Neural cell (in vitro differentiated cells): Measurements from ENCODE around the gene CDKAL1. TPM values are rescaled to one million over a fixed set of nuclear protein-coding genes. Genes with fewer than 3 reads are reported as not detected.

ENCODE experiments used
- H2AFZ ChIP-seq: fragments of 200-600, 300-800 bp; sonication (generic), shearing (Covaris generic); 2 replicates; pipeline ENCODE4 v1.6.0; 2014; ENCODE audit warnings: low read depth, mild to moderate bottlenecking, antibody characterized with exemption, low read length, moderate library complexity
- H3F3A ChIP-seq: fragments of 200-600 bp; shearing (Covaris generic); 2 replicates; pipeline ENCODE4 v1.6.1; 2016; ENCODE audit warnings: mild to moderate bottlenecking, moderate library complexity, mixed read lengths, antibody characterized with exemption, low read length; ENCODE audit not compliant: insufficient read depth, poor library complexity, severe bottlenecking
- H3K27ac ChIP-seq: fragments of 200-600, 300-800 bp; sonication (generic), shearing (Covaris generic); 2 replicates; pipeline ENCODE4 v1.5.1; 2014; ENCODE audit warnings: mild to moderate bottlenecking, low read length, moderate library complexity
- H3K27me3 ChIP-seq: fragments of 300-800, 200-600 bp; sonication (generic), shearing (Covaris generic); 2 replicates; pipeline ENCODE4 v1.6.0; 2014; ENCODE audit warnings: mild to moderate bottlenecking, low read depth, low read length, moderate library complexity; ENCODE audit not compliant: insufficient read depth
- H3K36me3 ChIP-seq: fragments of 300-800, 200-600 bp; sonication (generic), shearing (Covaris generic); 2 replicates; pipeline ENCODE4 v1.5.1; 2014; ENCODE audit warnings: mild to moderate bottlenecking, antibody characterized with exemption, low read length, moderate library complexity; ENCODE audit not compliant: insufficient read depth
- H3K4me2 ChIP-seq: fragments of 300-800, 200-600 bp; sonication (generic), shearing (Covaris generic); 2 replicates; pipeline ENCODE4 v1.6.0; 2014; ENCODE audit warnings: mild to moderate bottlenecking, low read length
- H3K4me3 ChIP-seq: fragments of 300-800, 200-600 bp; sonication (generic), shearing (Covaris generic); 2 replicates; pipeline ENCODE4 v1.5.1; 2014; ENCODE audit warnings: mild to moderate bottlenecking, low read length, moderate library complexity
- H3K79me2 ChIP-seq: fragments of 200-600 bp; shearing (Covaris generic); replicated peaks from 2 replicates; pipeline ENCODE4 v1.6.0; 2014; ENCODE audit warnings: mild to moderate bottlenecking, low read length, moderate library complexity; ENCODE audit not compliant: insufficient read depth
- H3K9ac ChIP-seq: fragments of 300-800, 200-600 bp; sonication (generic), shearing (Covaris generic); 2 replicates; pipeline ENCODE4 v1.6.1; 2016; ENCODE audit warnings: mild to moderate bottlenecking, low read length, mixed read lengths
- H3K9me2 ChIP-seq: fragments of 200-600 bp; shearing (Covaris generic); 2 replicates; pipeline ENCODE4 v1.6.1; 2016; ENCODE audit warnings: mild to moderate bottlenecking, low read length, mixed read lengths; ENCODE audit not compliant: insufficient read depth
- H3K9me3 ChIP-seq: fragments of 200-600, 300-800 bp; sonication (generic), shearing (Covaris generic); 2 replicates; pipeline ENCODE4 v1.6.1; 2016; ENCODE audit warnings: mild to moderate bottlenecking, mixed run types, low read length, moderate library complexity, mixed read lengths
- H4K20me1 ChIP-seq: fragments of 200-600 bp; shearing (Covaris generic); 2 replicates; pipeline ENCODE4 v1.6.1; 2016; ENCODE audit warnings: mild to moderate bottlenecking, mixed run types; ENCODE audit not compliant: insufficient read depth
- EP300 ChIP-seq: fragments of 450-650 bp; conservative IDR thresholded peaks from 2 replicates; pipeline ENCODE4 v1.6.1; 2014; ENCODE audit warnings: antibody characterized with exemption, mild to moderate bottlenecking, moderate library complexity; ENCODE audit not compliant: poor library complexity, severe bottlenecking
- EZH2 ChIP-seq: fragments of 200-600, 300-800 bp; shearing (Covaris generic), sonication (generic); IDR thresholded peaks from 2 replicates; pipeline ENCODE4 v1.6.1; 2014; ENCODE audit warnings: antibody characterized with exemption, low read length, borderline replicate concordance, mild to moderate bottlenecking; ENCODE audit not compliant: insufficient read depth, poor library complexity, severe bottlenecking
- POLR2AphosphoS5 ChIP-seq: IDR thresholded peaks from 2 replicates; pipeline ENCODE4 v1.6.1; 2012
- REST ChIP-seq: IDR thresholded peaks from 2 replicates; pipeline ENCODE4 v1.6.1; 2012; ENCODE audit warnings: borderline replicate concordance
- SMC3 ChIP-seq: fragments of 450-650 bp; conservative IDR thresholded peaks from 2 replicates; pipeline ENCODE4 v1.6.1; 2014; ENCODE audit warnings: antibody characterized with exemption, mild to moderate bottlenecking, moderate library complexity; ENCODE audit not compliant: poor library complexity
- polyA plus RNA-seq: library from polyadenylated mRNA; depleted of rRNA; stranded (reverse); fragments of >200 nt; gene quantifications from 2 replicates; pipeline ENCODE4 v1.2.3, GENCODE V29; 2014

CDKAL1 gene
- polyA plus RNA-seq, 1 donor from 2014 or later = 10.7 TPM

GRCh38 chr6:20583444-20583800 is 49.2 kb downstream of the CDKAL1 start:
- no peak for TF ChIP-seq REST
- no peaks in the 10 kb centered on the region for H3K9me3 ChIP-seq
- H3K9me2 ChIP-seq = no peaks in the 10 kb centered on the region
- H2AFZ ChIP-seq = no peak overlapping the region
- no peak overlapping the region for H3K9ac ChIP-seq
- no peaks in the 10 kb centered on the region for H3F3A ChIP-seq
- no peak overlapping the region for H3K4me2 ChIP-seq
- no peaks in the 10 kb centered on the region for H4K20me1 ChIP-seq
- H3K36me3 ChIP-seq = no peaks in the 10 kb centered on the region
- H3K4me3 ChIP-seq = no peak overlapping the region
- no peaks in the 10 kb centered on the region for H3K27me3 ChIP-seq
- H3K27ac ChIP-seq = no peak overlapping the region
- no peaks in the 10 kb centered on the region for H3K79me2 ChIP-seq

- Histone ChIP-seq H3K4me3 (no peak overlapping the region), H3K4me2 (no peak overlapping the region), H3K9me3 (no peaks in the 10 kb centered on the region)
Measured at GRCh38 chr6:20584100-20584731, 50.0 kb downstream of the CDKAL1 start.

More at GRCh38 chr6:20584100-20584731, 50.0 kb downstream of the CDKAL1 start:
- H3K79me2 ChIP-seq = no peaks in the 10 kb centered on the region
- no peak overlapping the region for H2AFZ ChIP-seq
- no peak overlapping the region for H3K27ac ChIP-seq
- H3K9me2 ChIP-seq = no peaks in the 10 kb centered on the region
- H4K20me1 ChIP-seq = no peaks in the 10 kb centered on the region
- H3K9ac ChIP-seq = no peak overlapping the region
- no peaks in the 10 kb centered on the region for H3F3A ChIP-seq
- H3K27me3 ChIP-seq = no peaks in the 10 kb centered on the region
- no peak for TF ChIP-seq EZH2
- TF ChIP-seq POLR2AphosphoS5 = no peak
- TF ChIP-seq EP300 = no peak
- no peak for TF ChIP-seq SMC3
- no peak for TF ChIP-seq REST
- H3K36me3 ChIP-seq = no peaks in the 10 kb centered on the region
